PFSK-1 (cell line): ENCODE data around the gene NIPBL.

Experiments
- FOXP2 ChIP-seq: optimal IDR thresholded peaks from 2 replicates; pipeline ENCODE3; 2011; ENCODE audit warnings: borderline replicate concordance, control low read depth, inconsistent platforms; ENCODE audit not compliant: insufficient read depth; ENCODE audit errors: extremely low read length, extremely low read depth
- POLR2AphosphoS5 ChIP-seq: IDR thresholded peaks from 2 replicates; pipeline ENCODE4 v1.6.1; 2012; ENCODE audit warnings: low read depth, mild to moderate bottlenecking, control low read depth, low read length, moderate library complexity
- REST ChIP-seq, 2 experiments: IDR thresholded peaks; 2 replicates each; pipeline versions ENCODE4 v1.6.1 to v1.8.0; 2011 to 2012; ENCODE audit warnings: low read depth in 2 of 2, low read length in 2 of 2, control low read depth in 1 of 2, inconsistent platforms in 1 of 2, mild to moderate bottlenecking in 1 of 2, moderate library complexity in 1 of 2; ENCODE audit not compliant: insufficient read depth in 1 of 2
- SIN3A ChIP-seq: IDR thresholded peaks from 2 replicates; pipeline ENCODE4 v1.6.1; 2012; ENCODE audit warnings: mild to moderate bottlenecking, low read length, moderate library complexity, borderline replicate concordance; ENCODE audit not compliant: insufficient read depth
- TAF1 ChIP-seq: IDR thresholded peaks from 2 replicates; pipeline ENCODE4 v1.6.1; 2012; ENCODE audit warnings: low read length, control low read depth, borderline replicate concordance; ENCODE audit not compliant: insufficient read depth

The NIPBL gene

GRCh38 chr5:36988396-36988795, 111.8 kb downstream of the NIPBL start:
- TF ChIP-seq TAF1 (no peak), SIN3A (no peak), REST (IDR thresholded peaks at IDR 0.05; ENCODE audit: insufficient read depth in 1 of 2, low read depth in 2 of 2, low read length in 2 of 2) (no peak), POLR2AphosphoS5 (no peak), FOXP2 (no peak)

DNA sequence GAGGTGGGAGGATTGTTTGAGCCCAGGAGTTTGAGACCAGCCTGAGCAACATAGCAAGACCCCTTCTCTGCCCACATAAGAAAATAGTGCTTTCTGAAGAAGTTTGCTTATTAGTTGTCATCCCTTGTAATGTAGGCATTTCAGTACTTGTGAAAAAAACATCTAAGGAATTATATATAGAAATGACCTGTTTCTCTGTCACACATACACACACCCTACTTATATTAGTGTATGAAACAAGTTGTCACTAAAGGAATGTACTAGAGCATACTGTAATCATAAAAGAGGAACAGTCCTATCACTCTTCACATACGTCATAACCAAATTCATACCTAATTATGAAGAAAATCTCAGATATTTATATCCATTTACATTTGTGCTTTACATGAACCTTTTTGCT, 122.0 kb downstream of the NIPBL start:
- TF ChIP-seq POLR2AphosphoS5 (no peak), FOXP2 (no peak), REST (IDR thresholded peaks at IDR 0.05; ENCODE audit: insufficient read depth in 1 of 2, low read depth in 2 of 2, low read length in 2 of 2) (no peak), TAF1 (no peak)

DNA sequence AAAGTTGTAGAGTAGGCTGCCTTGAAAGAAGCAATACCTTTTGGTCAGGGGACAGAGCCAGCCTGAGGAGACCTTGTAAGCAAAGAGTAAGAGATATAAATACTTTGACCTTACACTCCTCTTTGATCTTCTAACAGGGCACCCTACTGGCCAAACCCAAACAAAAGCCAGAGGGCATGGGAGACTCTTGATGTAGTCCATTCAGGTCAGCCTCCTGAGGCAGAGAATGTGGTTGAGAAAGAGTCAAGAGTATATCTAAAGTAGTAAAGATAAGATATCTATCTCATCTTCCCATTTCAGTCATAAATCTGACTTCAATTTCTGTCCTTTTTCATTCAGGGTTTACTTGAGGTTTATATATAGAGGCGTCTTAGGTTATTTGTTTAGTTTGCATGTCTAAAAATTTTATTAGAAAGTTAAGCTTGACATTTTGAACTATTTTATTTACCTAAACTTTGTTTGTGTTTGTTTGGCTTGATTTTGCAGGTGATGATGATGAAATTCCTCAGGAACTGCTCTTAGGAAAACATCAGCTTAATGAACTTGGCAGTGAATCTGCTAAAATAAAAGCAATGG, 125.7 kb downstream of the NIPBL start:
- TF ChIP-seq TAF1 (no peak), SIN3A (no peak), FOXP2 (no peak), REST (IDR thresholded peaks at IDR 0.05; ENCODE audit: insufficient read depth in 1 of 2, low read depth in 2 of 2, low read length in 2 of 2) (no peak), POLR2AphosphoS5 (no peak)

DNA sequence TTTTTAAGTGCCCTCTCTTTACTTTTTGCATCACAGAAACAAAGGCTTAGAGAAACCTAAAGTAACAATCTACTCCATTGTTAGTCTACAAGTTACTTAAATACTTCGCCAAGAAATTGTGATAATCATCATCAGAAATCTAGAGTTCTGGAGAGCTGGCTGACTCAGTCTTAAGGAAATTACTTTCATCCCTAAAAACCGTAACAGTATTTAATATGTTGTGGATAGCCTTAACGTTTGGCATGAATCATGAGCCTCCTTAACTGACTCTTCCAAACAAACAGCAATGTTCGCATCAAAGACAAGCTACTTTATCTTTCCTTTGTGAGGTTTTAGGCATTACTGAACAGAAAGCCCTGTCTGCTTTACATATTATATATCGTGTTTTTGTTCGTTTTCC, 128.7 kb downstream of the NIPBL start:
- TF ChIP-seq SIN3A (no peak), POLR2AphosphoS5 (no peak), REST (IDR thresholded peaks at IDR 0.05; ENCODE audit: insufficient read depth in 1 of 2, low read depth in 2 of 2, low read length in 2 of 2) (no peak), FOXP2 (no peak), TAF1 (no peak)

GRCh38 chr5:37005946-37006540, 129.5 kb downstream of the NIPBL start:
- TF ChIP-seq TAF1: no peak
- TF ChIP-seq SIN3A: no peak
- no peak for TF ChIP-seq FOXP2
- TF ChIP-seq POLR2AphosphoS5: no peak
- TF ChIP-seq REST (IDR thresholded peaks at IDR 0.05; ENCODE audit: insufficient read depth in 1 of 2, low read depth in 2 of 2, low read length in 2 of 2): no peak
